ENCODE data around the gene TRABD2A. TPM values are rescaled to one million over a fixed set of nuclear protein-coding genes. Genes with fewer than 3 reads are reported as not detected.

Gene TRABD2A
- total and polyA plus RNA-seq, 2 of the 13 experiments (the other 11 are each of a cell fraction or from before 2014, with no cell fraction given) = 0.15 TPM; not detected in 1

GRCh38 chr2:84925724-84926376, 45.0 kb upstream of the TRABD2A start (continued):
- TF ChIP-seq SMAD1 (CRISPR knock-in tag; IDR thresholded peaks at IDR 0.05; ENCODE audit: borderline replicate concordance, low read depth) (peak; percentile 86; the same call in 1 of the 2 replicates), RARA (CRISPR knock-in tag; IDR thresholded peaks at IDR 0.05) (peak; percentile 78), TCF7 (IDR thresholded peaks at IDR 0.05; ENCODE audit: low read depth) (peak; percentile 18; the same call in 1 of the 2 replicates), ATRX (CRISPR knock-in tag; IDR thresholded peaks at IDR 0.05; ENCODE audit: borderline replicate concordance) (peak; percentile 36; the same call in 1 of the 2 replicates), EED (CRISPR knock-in tag; IDR thresholded peaks at IDR 0.05) (peak; percentile 14; the same call in 1 of the 2 replicates), KDM3A (CRISPR knock-in tag; IDR thresholded peaks at IDR 0.05; ENCODE audit: low read depth) (peak; percentile 99), ETV5 (CRISPR knock-in tag; IDR thresholded peaks at IDR 0.05; ENCODE audit: borderline replicate concordance) (peak; percentile 88), ZNF704 (CRISPR knock-in tag; IDR thresholded peaks at IDR 0.05; ENCODE audit: borderline replicate concordance) (no peak; the same call in 1 of the 2 replicates), ZFP1 (CRISPR knock-in tag; IDR thresholded peaks at IDR 0.05) (0 out of 2 replicates have a peak, but pooled peaks have one; percentile 19), ZFP82 (CRISPR knock-in tag; IDR thresholded peaks at IDR 0.05; ENCODE audit: borderline replicate concordance) (no peak; the same call in 1 of the 2 replicates), NCOA2 (CRISPR knock-in tag; IDR thresholded peaks at IDR 0.05) (peak; percentile 82), BHLHE40 (IDR thresholded peaks at IDR 0.05; ENCODE audit: low read length) (peak; percentile 75), ZNF354B (CRISPR knock-in tag; IDR thresholded peaks at IDR 0.05) (no peak), SIX1 (CRISPR knock-in tag; IDR thresholded peaks at IDR 0.05; ENCODE audit: borderline replicate concordance) (0 out of 2 replicates have a peak, but pooled peaks have one; percentile 36), ZNF547 (CRISPR knock-in tag; IDR thresholded peaks at IDR 0.05) (peak; percentile 87), DNMT3B (CRISPR knock-in tag; conservative IDR thresholded peaks at IDR 0.05) (peak; percentile 69; the same call in 1 of the 2 replicates), MEIS1 (CRISPR knock-in tag; IDR thresholded peaks at IDR 0.05; ENCODE audit: borderline replicate concordance) (peak; percentile 99), SETDB1 (CRISPR knock-in tag; IDR thresholded peaks at IDR 0.05; ENCODE audit: borderline replicate concordance) (no peak), NFATC3 (CRISPR knock-in tag; IDR thresholded peaks at IDR 0.05) (no peak; the same call in 1 of the 2 replicates), ZNF235 (CRISPR knock-in tag; IDR thresholded peaks at IDR 0.05; ENCODE audit: borderline replicate concordance) (no peak; the same call in 1 of the 2 replicates), ZBTB42 (CRISPR knock-in tag; IDR thresholded peaks at IDR 0.05) (0 out of 2 replicates have a peak, but pooled peaks have one; percentile 50), ZNF333 (CRISPR knock-in tag; IDR thresholded peaks at IDR 0.05; ENCODE audit: borderline replicate concordance) (0 out of 2 replicates have a peak, but pooled peaks have one; percentile 65), ZNF607 (CRISPR knock-in tag; IDR thresholded peaks at IDR 0.05; ENCODE audit: borderline replicate concordance) (0 out of 2 replicates have a peak, but pooled peaks have one; percentile 72)
- TF ChIP-seq, protein P1, sequence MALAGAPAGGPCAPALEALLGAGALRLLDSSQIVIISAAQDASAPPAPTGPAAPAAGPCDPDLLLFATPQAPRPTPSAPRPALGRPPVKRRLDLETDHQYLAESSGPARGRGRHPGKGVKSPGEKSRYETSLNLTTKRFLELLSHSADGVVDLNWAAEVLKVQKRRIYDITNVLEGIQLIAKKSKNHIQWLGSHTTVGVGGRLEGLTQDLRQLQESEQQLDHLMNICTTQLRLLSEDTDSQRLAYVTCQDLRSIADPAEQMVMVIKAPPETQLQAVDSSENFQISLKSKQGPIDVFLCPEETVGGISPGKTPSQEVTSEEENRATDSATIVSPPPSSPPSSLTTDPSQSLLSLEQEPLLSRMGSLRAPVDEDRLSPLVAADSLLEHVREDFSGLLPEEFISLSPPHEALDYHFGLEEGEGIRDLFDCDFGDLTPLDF (CRISPR knock-in tag; IDR thresholded peaks at IDR 0.05) = no peak
- TF ChIP-seq, protein P2, sequence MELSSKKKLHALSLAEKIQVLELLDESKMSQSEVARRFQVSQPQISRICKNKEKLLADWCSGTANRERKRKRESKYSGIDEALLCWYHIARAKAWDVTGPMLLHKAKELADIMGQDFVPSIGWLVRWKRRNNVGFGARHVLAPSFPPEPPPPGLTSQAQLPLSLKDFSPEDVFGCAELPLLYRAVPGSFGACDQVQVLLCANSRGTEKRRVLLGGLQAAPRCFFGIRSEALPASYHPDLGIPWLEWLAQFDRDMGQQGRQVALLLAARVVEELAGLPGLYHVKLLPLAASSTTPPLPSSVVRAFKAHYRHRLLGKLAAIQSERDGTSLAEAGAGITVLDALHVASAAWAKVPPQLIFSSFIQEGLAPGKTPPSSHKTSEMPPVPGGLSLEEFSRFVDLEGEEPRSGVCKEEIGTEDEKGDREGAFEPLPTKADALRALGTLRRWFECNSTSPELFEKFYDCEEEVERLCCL (CRISPR knock-in tag; IDR thresholded peaks at IDR 0.05; ENCODE audit: borderline replicate concordance) = 0 out of 2 replicates have a peak, but pooled peaks have one; percentile 37
